Measurements from ENCODE around the gene AGA.

AGA gene
- total RNA-seq = 27.7 to 56.3 (median 36.2) reads per million in 17 experiments

DNA sequence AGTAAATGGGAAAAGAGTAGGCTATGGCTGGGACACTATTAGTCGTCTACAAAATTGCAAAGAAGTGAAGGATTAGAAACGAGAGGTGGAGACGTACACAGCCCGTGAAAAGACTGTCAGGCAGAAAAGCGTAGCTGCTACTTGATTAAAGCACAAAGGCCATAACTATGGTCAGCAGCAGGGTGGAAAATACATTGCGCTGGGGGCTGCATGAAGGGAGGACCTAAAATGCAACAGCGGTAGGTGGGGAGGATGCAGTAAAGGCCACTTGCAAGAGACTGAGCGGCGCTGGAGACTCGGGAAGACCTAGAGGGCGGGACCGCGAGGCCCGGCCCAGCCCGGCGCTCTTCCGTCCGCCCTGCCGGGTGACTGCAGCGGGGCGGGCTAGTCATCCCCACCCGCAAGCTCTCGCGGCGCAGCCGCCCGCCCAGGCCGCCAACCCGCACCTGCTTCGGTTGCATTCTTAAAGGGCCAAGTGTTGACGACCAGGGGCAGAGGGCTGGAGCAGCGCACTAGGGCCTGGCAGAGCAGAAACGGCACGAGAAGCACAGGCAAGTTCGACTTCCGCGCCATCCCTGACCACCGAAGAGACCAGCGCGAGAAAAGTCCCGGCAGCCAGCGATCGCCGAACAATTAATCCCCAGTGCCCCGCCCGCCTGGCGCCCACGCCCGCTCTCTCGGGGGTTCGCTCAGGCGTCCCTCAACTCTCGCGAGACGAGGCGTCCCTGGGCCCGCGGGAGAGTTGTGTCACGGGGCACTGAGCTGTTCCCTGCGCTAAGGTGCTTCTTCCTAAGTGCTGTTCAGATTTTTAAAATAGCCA, at the start of gene AGA:
Gene AGA, minus strand, starts transcription at position 635 of the 820 bp plus-strand sequence. Its CDS starts 62 bp downstream, at position 573.
- DNase-seq = peak; percentile 98 to 100 (median 99)

- DNase-seq = no peak
Measured at GRCh38 chr4:177492022-177492421, 49.8 kb upstream of the AGA start.

- DNase-seq = no peak
Measured at GRCh38 chr4:177490769-177491168, 48.5 kb upstream of the AGA start.

- no peak for DNase-seq
Measured at GRCh38 chr4:177489471-177490246, 47.4 kb upstream of the AGA start.

DNA sequence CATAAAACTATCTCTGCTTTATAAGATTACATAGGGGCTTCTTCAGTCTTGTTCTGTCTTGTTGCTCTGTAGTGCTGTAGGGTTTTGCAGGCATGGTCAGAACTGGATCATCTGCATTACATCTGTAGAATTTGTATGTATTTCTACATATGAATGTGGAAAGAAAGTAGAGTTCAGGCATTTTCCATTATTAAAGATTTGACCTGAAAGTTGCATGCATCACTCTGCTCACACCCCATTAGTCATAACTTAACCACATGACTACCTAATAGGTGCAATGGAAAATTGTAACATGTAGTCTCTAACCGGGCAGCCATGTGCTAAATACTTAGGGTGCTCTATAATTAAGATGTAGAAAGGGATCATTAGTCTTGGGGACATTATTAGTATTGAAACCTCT, 45.7 kb upstream of the AGA start:
- DNase-seq = no peak

DNA sequence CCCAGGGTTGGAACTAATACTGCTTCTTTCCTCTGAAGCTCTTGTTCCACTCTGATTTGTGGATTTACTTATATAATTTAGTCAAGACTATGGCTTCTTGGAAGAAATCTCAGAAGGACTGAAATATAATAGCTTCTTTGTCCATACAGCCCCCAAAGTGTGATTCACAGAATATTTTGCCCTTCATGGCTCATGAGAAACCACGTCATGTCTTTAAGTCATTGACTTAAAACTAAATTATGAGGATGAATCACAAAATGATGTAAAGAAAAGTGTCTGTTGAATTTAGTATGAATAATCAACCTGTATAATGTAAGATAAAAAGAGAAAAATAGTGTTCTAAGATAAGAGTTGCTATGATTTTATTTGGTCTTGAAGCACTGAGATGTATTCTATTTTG, 43.3 kb upstream of the AGA start:
- DNase-seq = no peak

DNA sequence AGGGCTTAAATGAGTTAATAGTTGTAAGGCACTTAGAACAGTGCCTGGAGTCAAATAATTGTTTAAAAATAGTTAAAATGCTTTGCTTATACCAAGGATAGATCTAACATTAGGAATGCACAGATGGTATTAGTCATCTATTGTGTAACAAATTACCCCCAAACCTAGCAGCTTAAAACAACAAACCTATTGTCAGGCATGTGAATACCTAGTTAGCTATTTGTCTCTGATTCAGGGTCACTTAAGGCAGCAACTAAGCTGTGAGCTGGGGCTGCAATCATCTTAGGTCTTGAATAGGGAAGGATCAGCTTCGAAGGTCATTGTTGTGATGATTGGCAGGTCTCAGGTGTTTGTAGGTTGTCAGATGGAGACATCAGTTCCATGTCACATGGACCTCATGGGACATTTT, 42.4 kb upstream of the AGA start:
- peak in 1 of 4 experiments; percentile 27 for DNase-seq

DNA sequence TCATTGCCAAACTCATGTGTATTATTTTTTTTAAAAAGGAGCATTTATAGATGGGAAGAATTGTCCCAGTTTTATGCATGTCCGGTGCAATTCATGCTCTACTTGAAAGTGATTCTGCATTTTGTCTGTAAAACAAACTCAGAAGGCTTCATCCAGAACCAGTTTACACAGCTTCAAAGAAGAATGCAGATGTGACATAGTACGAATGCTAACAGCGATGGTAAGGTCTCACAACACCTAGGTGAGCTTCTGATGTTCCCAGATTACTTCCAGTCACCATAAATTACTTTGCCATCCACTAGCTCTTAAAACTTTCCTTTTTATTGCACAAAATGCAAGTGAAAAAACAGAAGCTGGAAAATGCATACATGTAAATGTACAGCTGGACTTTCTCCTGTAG, 41.5 kb upstream of the AGA start:
- no peak for DNase-seq

- peak in 3 of 4 experiments; percentile 22 to 37 (median 27) for DNase-seq
Measured at GRCh38 chr4:177483271-177483670, 41.0 kb upstream of the AGA start.

DNA sequence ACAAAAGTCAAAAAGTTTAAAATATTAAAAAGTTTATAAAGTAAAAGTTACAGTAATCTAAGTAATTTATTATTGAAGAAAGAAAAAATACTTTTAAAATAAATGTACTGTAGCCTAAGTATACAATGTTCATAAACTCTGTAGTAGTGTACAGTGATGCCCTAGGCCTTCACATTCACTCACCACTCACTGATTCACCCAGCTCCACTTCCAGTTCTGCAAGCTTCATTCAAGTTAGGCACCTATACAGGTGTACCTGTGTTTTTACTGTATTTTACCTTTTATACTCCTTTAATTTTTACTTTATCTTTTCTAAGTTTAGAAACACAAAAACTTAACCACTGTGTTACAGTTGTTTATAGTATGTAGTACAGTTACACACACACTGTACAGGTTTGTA, 40.1 kb upstream of the AGA start:
- DNase-seq = no peak

DNA sequence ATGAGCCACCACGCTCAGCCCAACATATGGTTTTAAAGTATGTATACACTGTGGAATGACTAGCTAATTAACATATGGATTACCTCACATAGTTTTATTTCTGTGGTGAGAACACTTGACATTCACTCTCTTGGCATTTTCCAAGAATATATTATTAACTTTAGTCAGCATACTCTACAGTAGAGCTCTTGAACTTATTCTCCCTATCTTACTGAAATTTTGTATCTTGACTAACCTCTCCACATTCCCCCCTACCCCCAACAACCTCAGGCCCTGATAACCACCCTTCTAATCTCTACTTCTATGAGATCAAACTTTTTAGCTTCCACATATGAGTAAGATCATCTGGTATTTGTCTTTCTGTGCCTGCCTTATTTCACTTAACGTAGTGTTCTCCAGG, 38.6 kb upstream of the AGA start:
- no peak for DNase-seq

GRCh38 chr4:177479063-177479462, 36.8 kb upstream of the AGA start:
- no peak for DNase-seq

DNA sequence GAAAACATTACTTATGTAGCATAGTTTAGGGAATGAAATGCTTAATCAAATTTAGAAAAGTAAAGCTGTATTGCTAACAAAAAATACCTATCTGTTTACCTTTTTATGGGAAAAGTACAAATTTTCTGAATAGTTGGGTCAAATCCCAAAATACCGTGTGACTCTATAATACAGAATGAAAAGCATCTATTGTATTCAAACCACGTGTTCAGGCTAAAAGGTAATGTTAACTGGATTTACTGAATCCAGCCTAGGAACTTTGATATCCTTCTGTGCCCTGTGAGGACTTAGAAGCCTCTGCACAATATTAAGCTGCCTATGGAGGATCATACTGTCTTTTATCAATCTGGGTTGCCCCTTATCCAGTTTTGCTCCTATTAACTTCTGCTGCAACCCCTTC, 36.3 kb upstream of the AGA start:
- DNase-seq = no peak

GRCh38 chr4:177473991-177474390, 31.8 kb upstream of the AGA start:
- no peak for DNase-seq

DNA sequence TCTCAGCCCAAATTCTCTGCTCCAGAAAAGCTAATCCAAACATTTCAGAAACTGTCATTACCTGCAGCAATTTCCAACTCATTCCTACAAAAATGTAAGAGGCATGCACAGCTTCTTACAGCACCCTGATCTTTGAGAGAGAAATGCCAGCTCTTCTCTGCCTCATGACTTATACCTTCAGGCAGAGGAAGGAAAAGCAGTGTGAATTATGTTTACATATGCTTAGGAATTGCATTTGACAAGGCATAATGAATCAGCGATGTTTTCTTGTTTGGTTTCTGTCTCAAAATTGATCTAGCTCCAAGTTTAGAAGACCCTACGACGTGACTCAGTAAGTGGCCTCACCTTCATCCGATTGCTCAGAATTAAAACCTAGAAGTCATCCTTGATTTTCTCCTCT, 21.8 kb upstream of the AGA start:
- no peak for DNase-seq

- no peak for DNase-seq
Measured at GRCh38 chr4:177461606-177462005, 19.4 kb upstream of the AGA start.

GRCh38 chr4:177460460-177460859, 18.2 kb upstream of the AGA start:
- no peak for DNase-seq

GRCh38 chr4:177455561-177455970, 13.3 kb upstream of the AGA start:
- DNase-seq = no peak

DNA sequence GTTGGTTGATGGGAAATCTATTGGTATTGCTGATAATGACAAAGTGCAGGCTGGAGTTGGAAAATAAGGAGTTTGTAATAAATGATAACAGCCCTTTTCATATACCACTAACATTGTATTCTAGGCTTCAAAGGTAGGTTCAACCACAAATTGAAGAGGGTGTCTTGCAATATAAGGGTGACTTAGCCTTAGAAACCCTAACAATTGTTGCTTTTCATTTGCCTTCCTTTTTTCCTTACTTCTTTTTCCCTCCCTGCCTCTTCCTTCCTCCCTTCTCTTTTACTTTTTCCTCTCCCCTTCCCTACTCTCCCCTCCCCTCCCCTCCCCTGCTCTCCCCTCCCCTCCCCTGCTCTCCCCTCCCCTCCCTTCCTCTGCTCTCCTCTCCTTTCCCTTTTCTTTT, 10.9 kb upstream of the AGA start:
- DNase-seq = no peak

GRCh38 chr4:177451108-177451500, 8.9 kb upstream of the AGA start:
- no peak for DNase-seq

- peak in 3 of 4 experiments; percentile 18 to 40 (median 24) for DNase-seq
Measured at GRCh38 chr4:177450426-177451107, 8.3 kb upstream of the AGA start.

DNA sequence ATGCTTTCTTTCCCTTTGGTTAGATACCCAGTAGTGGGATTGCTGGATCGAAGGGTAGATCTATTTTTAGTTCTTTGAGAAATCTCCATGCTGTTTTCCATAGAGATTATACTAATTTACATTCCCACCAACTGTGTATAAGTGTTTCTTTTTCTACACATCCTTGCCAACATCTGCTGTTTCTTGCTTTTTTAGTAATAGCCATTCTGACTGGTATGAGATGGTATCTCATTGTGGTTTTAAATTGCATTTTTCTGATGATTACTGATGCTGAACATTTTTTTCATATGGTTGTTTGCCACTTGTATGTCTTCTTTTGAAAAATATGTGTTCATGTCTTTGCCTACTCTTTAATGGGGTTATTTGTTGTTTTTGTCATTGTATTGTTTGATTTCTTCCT, 6.6 kb upstream of the AGA start:
- no peak for DNase-seq

- no peak for DNase-seq
Measured at GRCh38 chr4:177447417-177448004, 5.3 kb upstream of the AGA start.

All from suppressor macrophage (primary cell).